Measurements from ENCODE around the gene MUC5AC. TPM values are rescaled to one million over a fixed set of nuclear protein-coding genes. Genes with fewer than 3 reads are reported as not detected.

The MUC5AC gene
- not detected for total RNA-seq

DNA sequence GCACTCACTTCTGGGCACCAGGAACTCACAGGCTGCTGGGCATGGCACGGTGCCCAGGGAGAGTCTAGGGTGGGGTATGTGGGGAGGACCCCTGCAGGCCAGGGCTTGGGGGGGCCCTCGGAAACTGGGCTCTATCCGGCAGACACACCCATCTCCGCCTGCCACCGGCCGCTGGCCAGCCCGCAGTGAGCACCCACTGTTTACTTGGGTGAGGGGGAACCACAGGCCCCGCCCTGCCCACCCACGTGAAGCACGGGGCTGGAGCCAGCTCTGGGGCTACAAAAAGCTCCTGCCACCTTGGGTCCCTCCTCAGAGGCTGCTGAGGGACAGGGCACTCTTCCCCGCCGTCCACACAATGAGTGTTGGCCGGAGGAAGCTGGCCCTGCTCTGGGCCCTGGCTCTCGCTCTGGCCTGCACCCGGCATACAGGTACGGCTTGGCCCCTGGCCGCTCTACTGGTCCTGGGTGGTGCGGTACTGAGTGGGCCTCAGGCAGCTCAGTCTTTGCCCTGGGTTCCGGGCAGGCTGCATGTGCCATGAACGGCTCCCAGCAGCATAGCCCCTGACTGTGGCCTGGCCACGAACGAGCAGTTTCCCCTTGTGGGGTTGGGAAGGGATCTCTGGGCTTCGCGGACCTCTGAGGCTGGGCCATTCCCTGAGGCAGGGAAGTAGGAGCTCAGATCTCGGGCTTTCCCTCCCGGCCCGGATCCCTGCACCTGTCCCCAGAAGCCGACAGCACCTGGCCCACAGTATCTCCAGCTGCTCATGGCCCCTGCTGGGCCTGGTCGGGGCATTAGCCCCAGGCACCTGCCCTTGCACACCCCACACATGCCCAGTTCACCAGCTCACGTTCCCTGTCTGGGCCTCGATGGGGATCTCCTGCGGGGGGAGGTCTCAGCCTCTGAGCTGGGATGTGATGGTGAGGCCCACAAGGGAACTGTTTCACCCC is at the start of gene MUC5AC:
MUC5AC (plus strand) TSS at position 309 of the 947 bp plus-strand sequence; CDS start at position 356, 47 bp downstream.

GRCh38 chr11:1222491-1223345 is 65.0 kb downstream of the MUC5AC start, which contains the start of gene MUC5B:
Gene MUC5B (plus strand): TSS chr11:1223066. CDS start chr11:1223124, 58 bp downstream.

Other genes with a start within 250 kb of the MUC5AC start
- 10 to 100 TPM; 20.6 to 39.3 TPM for gene CHID1, start 247.1 kb upstream of the MUC5AC start, total RNA-seq
- 10 to 100 TPM; 31.3 to 37.2 TPM for gene AP2A2, start 232.1 kb upstream of the MUC5AC start, total RNA-seq
- gene MUC6, start 121.2 kb upstream of the MUC5AC start, total RNA-seq, result not detected
- not detected for gene MUC2, start 83.1 kb upstream of the MUC5AC start, total RNA-seq
- 1 to 10 TPM in 1 of 2 donors, under 1 TPM in 1; 1.00 to 1.0 TPM for gene MUC5B, start 65.1 kb downstream of the MUC5AC start, total RNA-seq
- gene TOLLIP, start 151.7 kb downstream of the MUC5AC start, total RNA-seq, result 10 to 100 TPM; 48.0 to 55.4 TPM
- gene BRSK2, start 232.0 kb downstream of the MUC5AC start, total RNA-seq, result under 1 TPM; 0.69 to 1.00 TPM

Measured in melanocyte of skin (primary cell).